ENCODE measurements around the gene P2RY6.

The P2RY6 gene

DNA sequence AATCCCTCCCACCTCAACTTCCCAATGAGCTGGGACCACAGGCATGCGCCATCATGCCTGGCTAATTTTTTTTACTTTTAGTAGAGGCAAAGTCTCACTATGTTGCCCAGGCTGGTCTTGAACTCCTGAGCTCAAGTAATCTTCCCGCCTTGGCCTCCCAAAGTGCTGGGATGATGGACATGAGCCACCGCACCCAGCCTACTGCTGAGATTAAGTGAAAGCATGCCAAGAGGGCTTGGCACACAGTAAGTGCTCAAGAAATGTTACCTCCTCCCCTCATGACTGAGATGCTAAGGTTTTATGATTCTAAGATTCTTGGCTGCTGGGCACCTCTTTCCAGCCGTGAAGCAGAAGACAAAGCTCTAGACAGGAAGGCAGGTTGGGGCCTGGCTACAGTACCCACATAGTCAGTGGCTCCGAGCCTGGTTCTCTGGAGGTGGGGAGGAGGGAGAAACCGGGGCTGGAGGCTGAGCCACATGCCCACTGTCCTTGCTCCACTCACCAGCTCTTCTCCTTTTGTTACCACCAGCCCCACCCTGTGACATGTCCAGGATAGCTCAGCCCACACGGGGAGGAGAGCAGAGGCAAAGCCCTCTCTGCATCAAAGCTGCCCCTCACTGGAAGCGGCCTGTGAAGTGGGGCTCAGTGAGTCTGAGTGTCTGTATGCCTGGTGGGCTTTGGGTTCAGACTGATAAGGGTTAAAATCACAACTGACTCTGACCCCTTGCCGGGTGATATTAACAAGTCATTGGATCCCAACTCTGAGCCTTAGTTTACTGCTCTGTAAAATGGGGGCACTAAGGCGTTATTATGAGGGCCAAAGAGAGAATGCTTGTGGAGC, 48.8 kb downstream of the P2RY6 start:
- no peak for DNase-seq

DNA sequence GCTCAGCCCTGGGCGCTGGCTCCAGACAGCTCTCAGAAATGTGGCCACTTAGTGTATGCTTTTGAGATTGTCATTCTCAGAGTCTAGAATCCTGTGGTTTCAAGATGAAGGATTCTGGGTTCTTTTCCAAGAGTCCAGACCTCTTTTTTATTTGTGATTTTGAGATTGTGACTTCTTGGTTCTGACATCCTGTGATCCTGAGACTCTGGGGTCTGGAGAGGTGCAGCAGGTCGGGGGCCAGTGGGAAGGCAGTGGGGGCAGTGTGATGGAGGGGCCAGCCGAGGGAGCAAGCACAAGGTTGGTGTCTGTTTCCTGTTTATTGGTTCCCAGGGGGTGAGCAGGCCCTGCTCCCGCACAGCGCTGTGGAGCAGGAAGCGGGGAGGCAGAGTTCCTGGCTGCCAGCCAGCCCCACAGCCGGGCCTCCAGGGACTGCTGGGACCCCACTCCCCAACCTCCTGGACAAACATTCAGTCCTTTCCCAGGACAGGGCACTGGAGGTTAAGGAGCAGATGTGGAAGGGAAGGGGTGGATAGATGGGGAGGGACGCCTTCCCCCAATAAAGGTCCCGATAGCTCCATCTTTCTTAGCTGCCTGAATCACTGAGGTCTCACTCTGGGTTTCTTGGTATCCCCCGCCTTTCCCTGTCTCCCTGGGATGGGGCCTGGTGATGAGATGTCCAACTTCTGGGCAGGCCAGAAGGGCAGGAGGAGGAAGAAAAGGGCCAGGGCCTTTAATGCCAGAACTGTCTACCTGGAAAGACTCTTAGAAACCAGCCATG, 49.7 kb downstream of the P2RY6 start:
- peak; percentile 37 for DNase-seq

DNA sequence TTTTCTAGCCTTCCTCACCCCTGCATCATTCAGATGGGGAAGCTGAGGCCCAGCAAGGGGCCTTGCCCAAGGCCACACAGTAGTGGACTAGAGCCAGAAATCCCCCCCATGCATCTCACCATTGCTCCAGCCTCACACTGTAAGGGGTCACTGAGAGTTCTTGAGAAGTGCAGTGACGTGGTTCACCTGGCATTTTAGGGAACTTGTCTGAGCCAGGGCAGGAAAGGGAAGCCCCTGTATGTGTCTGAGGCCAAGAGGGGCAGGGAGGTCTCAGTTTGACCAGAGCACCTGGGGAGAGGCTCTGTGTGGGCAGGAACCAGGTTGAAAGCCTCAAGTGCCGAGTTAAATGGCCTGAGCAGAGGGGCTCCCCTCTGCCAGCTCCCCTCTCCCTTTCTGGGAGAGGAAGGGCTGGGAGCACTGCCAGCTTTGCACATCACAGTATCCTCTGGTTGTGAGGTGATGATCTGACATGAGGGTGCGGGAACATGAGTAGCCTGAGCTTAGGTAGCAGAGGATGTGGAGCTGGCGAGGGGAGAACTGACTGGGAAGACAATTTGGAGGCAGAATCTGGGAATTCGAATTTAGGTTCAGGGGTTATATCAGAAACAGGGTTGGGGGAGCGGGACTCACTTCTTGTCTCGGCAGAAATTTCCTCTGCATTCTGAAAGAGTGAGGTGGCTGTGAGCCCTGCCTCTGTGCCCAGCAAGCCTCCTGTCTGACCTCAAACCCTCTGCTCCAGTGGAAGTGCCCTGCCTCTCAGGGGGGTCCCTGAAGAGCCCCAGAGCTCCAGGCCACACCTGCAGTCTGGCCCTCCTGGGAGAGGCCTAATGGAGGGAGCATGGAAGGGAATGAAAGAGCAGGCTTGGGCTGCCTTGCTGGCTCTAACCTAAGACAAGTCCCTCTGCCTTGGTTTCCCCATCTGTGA, 50.5 kb downstream of the P2RY6 start:
- peak; percentile 17 for DNase-seq

DNA sequence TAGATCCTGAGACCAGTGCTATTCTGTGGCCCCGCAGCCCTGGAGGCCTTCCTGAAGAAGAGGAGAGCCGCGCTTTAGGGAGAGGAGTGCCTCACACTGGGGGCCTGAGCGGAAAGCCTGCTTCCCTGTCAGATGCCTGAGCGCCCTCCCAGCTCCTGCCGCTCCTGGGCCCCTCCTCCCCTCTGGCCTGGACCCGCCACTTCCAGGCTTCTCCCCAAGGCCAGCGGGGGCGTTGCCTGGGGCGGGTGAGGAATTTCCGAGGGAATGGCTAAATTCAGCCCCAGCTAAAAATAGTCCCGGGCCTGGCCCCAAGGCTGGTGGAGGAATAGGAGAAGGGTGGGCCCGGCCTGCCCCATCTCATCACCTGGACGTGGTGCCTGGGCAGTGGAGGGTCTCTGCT, 51.3 kb downstream of the P2RY6 start:
- DNase-seq: no peak

DNA sequence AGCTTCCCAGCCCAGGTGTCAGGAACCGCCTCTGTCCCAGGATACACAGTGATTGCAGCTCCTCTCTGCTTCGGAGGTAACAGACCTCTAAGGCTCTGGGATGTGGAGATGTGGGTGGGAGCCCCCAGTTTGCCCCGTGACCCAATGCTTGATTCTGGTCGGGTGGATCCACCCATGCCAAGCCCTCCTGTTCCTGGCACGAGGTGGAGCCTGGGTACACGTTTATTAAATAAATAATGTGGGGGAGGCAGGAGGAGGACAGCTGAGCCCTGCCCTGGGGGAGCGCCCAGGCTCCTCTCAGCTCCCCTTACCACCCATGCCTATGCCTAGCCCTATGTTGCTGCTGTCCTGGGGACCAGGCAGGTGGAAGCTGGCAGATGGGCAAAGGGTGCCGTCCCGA, 52.0 kb downstream of the P2RY6 start:
- DNase-seq: no peak

DNA sequence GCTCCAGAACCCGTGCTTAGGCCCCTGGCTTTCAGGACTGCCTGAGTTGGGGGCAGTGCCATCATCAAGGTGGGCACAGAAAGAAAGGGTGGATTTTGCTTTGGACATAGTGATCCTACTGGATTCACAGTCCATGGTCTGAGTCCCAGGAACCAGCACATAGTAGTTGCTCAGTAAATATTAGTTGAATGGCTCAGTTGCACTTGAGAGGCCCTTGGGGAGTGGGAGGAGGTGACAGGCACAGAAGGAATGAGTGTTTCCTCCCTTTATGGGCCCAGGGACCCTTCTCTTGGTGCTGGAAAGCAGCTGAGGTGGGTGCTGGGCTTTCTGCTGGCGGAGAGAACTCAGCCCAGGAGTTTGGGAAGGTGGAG, 52.5 kb downstream of the P2RY6 start:
- no peak for DNase-seq

DNA sequence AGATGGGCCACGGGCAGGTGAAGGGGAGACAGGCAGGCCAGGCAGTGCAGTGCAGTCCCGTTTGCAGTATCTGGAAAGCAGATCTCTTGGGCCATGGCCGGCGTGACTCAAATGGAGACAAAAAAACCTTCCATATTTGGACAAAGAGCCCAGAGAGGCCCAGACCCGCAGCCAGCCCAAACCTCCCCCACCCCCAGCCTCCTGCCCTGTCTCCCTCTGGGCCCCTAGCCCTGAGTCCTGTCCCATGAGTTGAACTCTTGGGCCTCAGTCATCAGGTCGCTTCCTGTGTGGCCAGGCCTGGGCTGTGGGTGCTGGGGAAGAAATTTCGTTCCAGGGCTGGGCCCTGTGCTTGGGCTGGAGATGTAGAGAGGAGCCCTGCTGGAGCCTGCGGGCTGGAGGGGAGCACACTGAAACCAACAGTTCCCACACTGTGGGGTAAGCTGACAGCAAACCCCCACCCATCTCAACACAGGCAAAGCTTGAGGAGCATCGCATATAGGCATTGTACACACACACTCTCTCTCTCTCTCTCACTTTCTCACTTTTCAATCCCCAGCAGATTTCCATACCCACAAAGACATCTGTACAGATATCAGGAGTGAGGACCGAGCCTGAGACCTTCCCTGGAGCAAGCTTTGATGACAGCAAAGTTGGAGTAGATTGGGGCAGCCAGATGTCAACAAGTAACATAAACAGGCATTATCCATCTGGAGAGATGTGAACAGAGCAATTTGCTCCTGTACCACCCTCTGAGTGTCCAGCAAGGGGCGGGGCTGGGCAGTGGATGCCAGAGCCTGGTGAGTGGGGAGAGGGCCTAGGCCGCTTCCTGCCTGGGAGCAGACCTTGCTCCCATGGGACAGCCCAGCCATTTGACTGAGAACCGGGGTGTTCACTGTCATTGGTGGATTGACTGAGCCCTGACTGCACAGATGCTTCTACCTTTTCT, 53.2 kb downstream of the P2RY6 start:
- no peak for DNase-seq

DNA sequence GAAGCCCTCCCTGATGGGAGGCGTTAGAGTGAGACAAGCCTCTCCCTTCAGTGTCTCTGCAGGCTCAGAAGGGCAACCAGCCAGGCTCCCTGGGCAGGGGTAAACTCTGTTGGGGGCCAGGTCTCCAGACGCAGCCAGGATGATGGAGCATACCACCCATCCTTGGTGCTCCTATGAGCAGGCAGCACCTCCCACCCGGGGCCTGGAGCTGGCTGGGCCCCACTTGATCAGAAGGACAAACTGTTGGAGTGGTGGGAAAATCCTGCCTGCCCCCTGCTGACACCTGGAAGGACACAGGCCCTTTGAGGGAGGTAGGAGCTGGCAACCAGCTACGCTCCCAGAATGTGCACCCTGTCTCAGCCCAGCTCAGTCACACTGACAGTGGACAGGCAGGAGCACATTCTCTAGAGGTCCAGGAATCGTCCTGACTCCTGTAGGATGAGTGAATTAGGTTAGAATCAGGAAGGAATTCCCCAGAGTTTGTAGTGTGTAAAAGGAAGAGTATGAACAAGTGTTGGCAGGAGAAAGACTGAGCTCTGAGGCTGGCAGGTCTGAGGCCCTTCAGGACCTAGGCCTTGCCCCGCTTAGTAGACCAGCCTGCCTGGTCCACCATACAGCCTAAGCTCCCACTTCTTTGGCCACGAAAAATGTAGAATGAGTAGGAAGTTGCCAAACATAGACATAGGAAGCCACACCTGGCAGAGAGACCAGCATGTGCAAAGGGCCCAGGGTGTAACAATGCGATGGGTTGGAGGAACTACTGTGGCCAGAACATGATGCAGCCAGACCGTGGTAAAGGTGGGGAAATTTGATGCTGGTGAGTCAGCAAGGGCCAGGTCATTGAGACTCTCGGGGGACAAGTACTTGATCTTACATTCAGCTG, 55.0 kb downstream of the P2RY6 start:
- DNase-seq: no peak

DNA sequence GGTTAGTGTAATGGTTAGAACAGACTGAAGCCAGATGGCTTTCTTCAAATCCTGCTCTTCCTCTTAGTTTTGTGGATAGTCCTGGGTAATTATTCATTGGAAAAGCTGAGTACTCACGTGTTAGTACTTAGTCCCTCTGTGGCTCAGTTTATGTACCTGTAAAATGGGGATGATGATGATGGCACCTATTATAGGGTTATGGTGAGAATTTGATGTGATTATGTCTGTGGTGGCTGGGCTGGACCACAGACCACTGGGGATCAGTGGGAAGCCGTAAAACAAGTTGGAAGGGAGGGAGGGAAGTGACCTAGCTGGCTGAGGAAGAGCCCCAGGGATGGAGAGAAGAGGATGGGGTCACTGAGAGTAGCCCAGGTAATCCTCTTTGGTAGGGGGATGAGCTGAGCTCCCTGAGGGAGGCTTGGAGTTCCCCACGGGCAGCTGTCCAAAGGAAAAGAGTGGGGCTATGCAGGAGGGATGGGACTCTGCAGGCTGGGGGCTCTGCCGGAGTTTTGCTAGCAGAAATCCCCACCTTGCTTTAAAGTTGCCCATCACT, 55.8 kb downstream of the P2RY6 start:
- DNase-seq: no peak

DNA sequence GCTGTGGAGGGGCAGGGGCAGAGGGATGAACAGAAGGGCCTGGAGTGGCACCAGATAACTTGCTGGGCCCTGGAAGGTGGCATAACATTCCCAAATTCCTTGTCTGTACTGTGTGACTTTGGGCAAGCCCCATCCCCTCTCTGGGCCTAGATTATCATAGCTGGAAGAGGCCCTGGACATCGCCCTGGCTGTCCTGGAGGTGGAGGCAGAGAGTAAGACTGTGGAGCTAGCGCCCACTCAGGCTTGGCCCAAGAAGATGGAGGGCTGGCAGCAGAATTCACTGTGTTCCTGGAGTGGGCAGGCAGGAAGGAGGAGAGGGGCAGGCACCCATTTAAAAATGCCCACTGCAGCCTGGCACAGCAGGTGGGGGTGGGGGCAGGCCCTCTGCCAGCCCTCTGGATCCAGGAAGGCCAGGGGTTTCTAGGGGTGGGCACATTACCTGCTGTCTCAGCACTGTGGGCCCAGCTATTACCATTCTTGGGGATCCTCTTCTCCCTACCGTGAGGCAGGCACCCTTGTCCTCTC, 58.5 kb downstream of the P2RY6 start:
- no peak for DNase-seq

DNA sequence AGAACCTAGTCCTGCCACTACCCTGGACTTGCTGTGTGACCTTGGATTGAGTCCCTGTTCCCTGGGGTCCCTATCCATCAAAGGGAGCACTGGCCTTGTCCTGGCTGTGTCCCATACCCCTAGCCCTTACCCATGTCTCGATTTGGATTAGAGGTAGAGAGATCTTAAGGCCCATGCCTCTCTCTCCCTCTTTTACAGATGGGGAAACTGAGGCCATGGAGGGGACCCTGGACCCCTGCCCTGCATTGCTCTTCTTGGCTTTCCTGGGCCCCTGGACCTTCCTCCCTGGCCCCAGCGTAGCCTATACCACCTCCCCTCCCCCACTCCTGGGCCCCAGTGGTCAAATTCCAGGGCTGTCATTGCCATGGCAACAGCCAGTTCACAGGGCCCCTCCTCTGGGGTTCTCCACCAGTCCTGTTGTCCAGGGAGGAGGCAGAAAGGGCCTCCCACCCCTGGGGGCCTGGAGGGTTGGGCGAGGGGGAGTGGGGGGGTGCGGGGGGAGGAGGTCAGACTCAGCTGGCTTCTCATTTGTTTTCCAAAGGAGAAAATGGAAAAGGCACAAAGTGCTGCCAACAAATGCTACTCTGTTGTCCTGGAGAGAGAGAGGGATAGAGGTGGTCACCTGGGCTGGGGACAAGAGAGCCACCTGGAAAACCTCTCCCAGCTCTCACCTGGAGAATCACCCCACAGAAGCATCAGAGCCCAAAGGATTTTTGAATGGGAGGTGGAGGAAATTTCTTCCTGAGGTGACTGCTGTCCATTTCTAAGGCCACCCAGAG, 59.2 kb downstream of the P2RY6 start:
- no peak for DNase-seq

DNA sequence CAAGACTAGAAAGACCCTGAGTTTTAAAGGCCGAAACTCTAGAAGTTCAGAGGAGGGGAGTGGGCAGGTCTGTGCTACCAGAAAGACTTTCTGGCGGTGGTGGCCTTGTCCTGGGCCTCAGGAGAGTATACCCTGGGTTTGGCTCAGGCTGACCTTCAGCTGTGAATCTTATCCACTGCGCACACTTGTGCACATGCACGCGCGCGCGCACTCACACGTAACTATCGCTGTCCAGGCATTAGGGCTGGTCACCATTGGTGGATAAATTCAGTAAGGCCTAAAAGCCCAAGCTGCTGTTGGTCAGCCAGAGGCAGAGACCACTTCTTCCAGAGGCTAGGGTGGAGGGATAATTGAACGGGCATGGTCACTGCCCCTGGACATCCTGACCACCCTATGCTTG, 61.0 kb downstream of the P2RY6 start:
- DNase-seq: no peak

DNA sequence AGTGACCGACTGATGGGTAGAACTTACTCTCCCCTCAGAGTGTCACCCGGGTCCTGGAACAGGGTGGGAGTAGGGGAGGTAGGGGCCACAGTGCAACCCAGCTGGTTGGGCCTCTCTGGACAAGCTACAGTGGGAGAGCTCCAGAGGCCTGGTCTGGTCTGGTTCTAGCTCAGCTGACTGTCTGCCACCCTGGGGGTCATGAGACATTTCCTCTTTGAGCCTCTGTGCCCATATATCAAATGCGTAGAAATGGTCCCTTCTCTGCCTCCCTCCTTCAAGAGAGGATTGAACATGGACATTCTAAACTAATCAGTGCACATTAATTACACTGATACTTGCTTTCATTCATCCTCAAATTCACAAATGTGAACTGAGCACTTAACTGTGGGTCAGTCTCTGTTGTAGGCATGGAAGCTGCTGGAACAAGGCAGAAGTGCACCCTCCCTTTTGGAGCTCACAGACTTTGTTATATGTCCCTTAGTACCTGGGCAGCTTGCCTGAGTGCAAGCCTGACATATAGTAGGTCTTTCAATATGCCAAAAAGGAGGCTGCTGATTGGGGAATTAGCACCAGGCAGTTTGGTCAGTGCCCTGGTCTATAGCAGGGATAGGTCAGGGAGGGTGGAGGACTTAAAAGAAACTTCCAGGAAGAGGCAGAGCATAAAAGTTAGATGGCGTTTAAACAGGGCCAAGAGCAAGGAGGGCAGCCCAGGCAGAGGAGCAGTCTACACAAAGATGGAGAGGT, 61.7 kb downstream of the P2RY6 start:
- no peak for DNase-seq

DNA sequence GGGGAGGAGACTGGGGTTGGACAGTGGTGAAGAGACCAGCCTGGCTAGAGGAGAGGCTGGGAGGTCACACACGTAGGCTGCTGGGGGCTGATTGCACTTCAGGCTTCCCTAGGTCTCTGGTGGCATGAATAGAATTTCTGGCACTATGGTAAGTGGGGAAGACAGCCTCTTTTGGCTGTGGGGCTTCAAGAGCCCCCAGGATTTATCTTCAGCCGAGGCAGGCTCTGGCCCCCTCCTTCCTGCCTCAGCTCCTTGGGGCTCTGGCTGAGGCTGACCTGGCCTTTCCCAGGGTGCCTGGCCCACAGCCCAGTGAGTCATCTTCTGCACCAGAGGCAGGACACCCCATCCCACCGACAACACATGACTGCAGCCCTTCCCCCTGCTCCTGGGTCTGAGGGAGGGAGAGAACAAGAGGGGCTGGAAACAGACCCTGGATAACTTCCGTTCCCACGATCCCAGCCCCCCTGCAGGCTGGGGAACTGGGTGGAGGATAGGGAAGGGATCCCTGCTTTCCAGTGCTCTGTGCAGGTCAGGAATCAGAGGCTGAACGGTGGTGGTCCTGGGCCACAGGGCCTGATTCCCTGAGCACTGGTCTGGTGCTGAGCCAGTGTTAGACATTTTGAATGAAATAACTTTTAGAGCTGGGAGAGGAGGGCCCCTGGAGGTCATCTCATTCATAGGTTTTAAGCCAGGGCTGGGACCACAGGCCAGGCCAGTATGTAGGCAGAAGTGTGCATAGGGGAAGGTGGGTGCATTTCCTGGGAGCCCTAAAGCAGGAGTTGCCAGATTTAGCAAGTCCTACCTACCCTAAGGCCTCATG, 62.5 kb downstream of the P2RY6 start:
- DNase-seq: no peak

DNA sequence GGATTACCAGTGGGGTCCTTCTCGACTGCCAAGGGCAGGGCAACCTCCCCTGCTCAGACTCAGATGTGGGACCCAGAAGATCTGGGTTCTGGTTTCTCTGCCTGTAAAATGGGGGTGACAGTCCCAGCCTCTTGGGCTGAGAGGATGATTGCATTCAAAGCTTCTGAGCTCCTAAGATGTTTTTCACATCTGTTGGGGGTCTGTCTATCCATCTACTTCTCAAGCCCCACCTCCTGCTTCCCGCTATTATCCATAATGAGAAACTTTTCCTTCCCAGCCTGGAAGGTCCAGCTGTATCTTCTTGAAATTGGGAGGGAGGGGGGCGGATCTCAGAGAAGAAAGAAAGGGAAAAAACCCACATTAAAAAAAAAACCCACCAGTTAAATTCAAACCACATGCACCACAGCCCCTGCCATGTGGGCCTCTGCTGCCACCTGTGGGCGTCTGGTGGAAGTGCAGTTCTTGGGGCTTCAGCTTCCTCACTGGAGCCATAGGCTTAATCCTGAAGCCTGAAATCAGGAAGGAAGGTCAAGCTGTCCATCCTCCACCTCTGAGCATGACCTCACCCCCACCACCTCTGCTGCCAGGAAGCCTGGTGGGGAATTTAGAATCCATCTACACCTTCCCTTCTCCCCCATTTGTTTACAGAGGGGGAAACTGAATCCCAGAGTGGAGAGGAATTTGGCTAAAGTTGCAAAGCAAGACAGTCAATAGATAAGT, 63.2 kb downstream of the P2RY6 start:
- peak; percentile 62 for DNase-seq

DNA sequence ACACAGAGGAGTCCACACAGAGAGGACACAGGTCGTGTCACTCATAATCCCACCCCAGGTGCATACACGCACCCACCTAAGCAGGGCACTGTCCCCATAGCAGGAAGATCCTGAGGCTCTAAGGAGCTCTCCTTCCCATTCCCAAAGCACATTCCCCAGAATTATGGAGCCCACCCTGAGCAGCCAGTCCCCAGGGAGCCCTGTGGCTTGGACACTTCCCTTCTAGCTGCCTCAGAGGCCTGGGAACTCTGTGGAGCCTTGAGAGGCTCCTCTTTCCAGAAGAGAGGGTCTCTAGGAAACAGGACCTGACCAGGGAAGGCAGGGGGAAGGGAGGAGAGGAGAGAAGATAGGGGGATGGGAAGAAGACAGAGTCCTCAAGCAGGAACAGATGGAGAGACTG, 65.7 kb downstream of the P2RY6 start:
- DNase-seq: no peak

DNA sequence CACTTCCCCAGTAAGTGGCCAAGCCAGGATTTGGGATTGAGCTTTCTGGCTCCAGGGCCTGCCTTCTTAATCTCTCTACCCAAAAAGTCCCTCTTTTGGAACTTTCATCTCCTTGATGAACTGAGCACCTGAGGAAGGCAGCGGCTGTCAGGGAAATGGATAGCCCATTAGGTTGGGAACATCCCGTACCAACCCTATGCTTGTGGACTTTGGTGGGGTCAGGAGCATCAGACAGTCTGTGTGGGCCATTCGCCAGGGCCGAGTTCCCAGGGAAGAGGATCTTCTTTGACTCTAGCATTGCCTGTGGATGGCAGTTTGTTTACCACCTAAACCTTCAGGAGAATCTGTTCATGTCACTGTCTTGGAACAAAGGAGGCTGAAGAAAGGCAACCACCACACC, 66.1 kb downstream of the P2RY6 start:
- DNase-seq: no peak

Data from DMS79 (cell line).